ENCODE results near the gene MPO. TPM values are rescaled to one million over a fixed set of nuclear protein-coding genes. Genes with fewer than 3 reads are reported as not detected.

The MPO gene
- polyA plus RNA-seq, 10 donors: 4.1 to 17.8 (median 7.6) TPM

GRCh38 chr17:58319173-58320162 is 38.7 kb upstream of the MPO start:
- DNase-seq: no peak

- DNase-seq: no peak
These were observed 38.0 kb upstream of the MPO start for GRCh38 chr17:58318627-58319172.

- DNase-seq: no peak
These were observed 37.3 kb upstream of the MPO start for GRCh38 chr17:58318065-58318481.

GRCh38 chr17:58317421-58318064 is 36.8 kb upstream of the MPO start:
- DNase-seq: peak in 1 of 3 donors; percentile 26

- no peak for DNase-seq
These were observed 35.7 kb upstream of the MPO start for GRCh38 chr17:58316260-58316960.

- DNase-seq: no peak
These were observed 35.0 kb upstream of the MPO start for GRCh38 chr17:58315750-58316149.

GRCh38 chr17:58315281-58315711 is 34.6 kb upstream of the MPO start:
- no peak for DNase-seq

- no peak for DNase-seq
These were observed 33.9 kb upstream of the MPO start for GRCh38 chr17:58314706-58315015.

GRCh38 chr17:58313815-58314705 is 33.3 kb upstream of the MPO start:
- DNase-seq: no peak

GRCh38 chr17:58312829-58313228 is 32.1 kb upstream of the MPO start:
- DNase-seq: no peak

GRCh38 chr17:58312021-58312630 is 31.4 kb upstream of the MPO start:
- no peak for DNase-seq

GRCh38 chr17:58311429-58311894 is 30.7 kb upstream of the MPO start:
- DNase-seq: no peak

GRCh38 chr17:58310511-58311428 is 30.0 kb upstream of the MPO start:
- DNase-seq: no peak

- no peak for DNase-seq
These were observed 29.2 kb upstream of the MPO start for GRCh38 chr17:58309918-58310259.

- DNase-seq: no peak
These were observed 28.5 kb upstream of the MPO start for GRCh38 chr17:58308985-58309917.

- DNase-seq: no peak
These were observed 27.6 kb upstream of the MPO start for GRCh38 chr17:58308173-58308984.

- DNase-seq: no peak
These were observed 26.9 kb upstream of the MPO start for GRCh38 chr17:58307468-58308172.

Data from muscle of back (tissue), 11 donors.